ENCODE measurements around the gene STX18.

STX18 gene

GRCh38 chr4:4406455-4407298 lies 135.2 kb downstream of the STX18 start:
- no peak for DNase-seq (ENCODE audit: low read depth, low spot score)

DNA sequence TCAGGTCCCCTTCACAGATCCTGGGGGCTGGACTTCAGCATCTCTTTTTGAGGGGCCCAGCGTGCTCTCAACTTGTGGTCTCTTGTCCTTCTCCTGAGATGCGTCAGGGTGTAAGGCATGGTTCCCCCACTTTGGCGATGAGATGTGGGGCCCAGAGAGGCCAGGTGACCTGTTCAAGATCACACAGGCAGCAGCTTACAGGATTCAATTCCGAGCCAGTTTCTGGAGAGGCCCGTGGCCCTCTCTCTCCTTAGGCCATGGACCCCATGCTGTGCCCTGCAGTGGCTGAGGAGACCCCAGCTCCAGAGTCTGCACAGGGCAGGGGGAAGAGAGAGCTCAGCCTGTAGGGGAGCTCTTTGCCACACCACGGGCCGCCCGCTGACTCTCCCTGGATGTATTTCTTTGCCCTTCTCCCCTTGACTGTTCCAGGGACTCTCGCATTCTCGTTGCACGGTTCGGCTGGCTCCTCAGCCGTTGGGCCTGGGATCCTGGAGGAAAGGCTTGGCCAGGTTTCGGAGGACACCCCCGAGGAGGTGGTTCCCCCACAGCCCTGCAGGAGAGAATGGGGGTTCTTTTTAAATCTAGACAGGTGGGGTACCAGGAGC lies 136.4 kb downstream of the STX18 start:
- no peak for DNase-seq (ENCODE audit: low read depth, low spot score)

- DNase-seq (ENCODE audit: low read depth, low spot score), result no peak
Observed at GRCh38 chr4:4402966-4403365, 138.9 kb downstream of the STX18 start.

GRCh38 chr4:4401036-4401435 lies 140.8 kb downstream of the STX18 start:
- DNase-seq (ENCODE audit: low read depth, low spot score), result no peak

GRCh38 chr4:4398430-4398829 lies 143.4 kb downstream of the STX18 start:
- no peak for DNase-seq (ENCODE audit: low read depth, low spot score)

GRCh38 chr4:4397441-4397819 lies 144.4 kb downstream of the STX18 start:
- DNase-seq (ENCODE audit: low read depth, low spot score), result no peak

DNA sequence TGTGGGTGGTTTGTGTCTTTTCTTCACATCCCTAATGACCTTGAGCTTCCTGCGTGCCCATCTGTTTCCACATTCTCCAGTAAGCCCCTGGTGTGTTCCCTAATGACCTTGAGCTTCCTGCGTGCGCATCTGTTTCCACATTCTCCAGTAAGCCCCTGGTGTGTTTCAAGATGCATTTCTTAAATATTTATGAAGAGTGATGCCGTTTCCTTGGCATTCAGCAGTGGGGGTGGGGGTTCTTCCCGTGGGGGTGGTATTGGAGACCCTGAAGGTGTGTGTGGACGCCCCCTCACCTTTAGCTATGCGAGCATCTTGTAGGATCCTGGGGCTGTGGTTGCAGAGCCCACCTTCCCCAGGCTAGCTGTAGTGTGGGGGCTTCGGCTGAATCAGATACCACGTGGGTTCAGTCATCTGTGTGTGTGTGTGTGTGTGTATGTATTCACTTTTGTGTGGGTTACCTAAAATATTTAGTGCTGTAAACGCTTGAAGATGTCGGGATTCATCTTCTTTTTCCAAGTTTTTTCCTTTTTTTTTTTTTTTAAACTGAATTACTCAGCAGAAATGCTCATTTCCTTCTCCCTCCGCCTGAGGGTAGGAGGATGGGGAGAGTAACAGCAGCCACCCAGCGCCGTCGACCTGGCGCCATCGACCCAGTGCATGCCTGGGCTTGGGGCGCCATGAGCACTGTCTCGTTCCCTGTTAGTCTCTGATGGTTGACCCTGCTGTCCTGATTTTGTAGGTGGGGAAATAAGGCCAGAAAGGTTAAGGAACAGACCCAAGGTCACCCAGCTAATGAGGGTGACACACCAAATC lies 145.0 kb downstream of the STX18 start:
- DNase-seq (ENCODE audit: low read depth, low spot score), result no peak

DNA sequence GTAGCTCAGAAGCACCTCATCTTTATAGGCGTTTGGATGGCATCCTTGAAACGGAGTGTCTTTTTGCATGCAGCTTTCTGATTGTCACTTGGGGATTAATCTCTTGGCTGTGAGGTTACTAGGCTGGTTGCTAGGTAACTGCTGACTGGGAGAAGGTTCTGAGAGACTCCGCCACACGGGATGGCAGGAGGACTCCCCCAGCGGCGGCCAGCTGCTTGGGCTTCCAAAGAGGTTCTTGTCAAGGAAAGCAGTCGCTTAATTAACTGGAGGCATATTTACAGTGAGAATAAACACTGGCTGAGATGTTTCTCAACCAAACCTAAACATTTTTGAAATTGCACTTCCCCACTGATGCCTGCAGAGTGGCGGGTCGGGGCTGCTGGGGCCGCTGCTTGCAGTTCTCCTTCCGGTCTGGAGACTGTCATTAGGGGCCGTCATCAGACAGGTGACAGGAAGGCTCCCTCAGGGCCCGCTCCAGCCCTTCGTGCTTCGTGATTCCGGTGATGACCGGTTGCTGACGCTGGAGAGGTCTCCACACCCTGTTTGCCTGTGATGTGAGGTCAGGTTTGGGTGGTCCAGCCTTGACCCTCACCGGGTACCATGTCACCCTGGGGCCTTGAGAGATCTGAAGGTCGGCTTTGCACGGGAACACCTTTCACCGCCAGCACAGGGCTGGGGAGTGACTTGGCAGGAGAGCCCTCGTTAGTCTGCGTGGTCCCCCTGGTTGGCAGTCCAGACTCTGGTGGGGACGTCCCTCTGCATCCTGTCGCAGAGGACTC lies 145.8 kb downstream of the STX18 start:
- DNase-seq (ENCODE audit: low read depth, low spot score), result no peak

DNA sequence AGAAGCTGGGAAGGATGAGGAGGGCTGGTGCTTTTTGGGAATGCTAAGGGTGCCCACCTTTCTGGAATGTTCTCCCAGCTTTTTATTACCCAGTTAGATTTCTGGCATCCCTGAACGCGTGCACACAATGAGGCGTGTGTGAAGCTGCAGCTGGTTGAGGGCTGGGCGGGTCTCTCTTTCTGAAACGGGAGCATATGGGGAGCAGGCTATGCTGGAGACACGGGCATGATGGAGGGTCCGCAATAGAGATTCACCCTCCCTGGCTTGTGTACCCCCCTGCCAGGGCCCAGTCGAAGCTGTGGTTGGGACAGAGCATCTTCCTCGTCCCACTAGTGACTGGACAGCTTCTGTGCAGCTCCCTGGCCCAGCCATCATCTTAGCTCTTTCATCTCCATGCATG lies 146.5 kb downstream of the STX18 start:
- no peak for DNase-seq (ENCODE audit: low read depth, low spot score)

DNA sequence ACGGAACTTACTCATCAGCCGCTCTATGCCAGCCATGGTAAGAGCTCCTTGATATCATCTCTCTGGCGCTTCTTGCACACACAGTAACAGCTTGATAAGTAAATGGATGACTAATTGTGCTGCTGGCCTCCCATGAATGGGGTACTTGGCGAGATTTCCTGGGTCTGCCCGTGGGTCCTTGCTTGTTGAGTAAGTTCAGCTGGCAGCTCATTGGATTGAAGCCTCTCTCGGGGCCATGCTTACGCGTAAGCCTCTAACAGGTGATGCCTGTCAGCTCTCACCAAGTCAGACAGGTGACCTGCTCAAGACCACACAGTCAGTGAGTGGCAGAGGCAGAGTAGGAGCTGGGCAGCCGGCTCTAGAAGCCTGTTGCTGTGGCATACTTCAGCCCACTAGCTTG lies 147.2 kb downstream of the STX18 start:
- no peak for DNase-seq (ENCODE audit: low read depth, low spot score)

DNA sequence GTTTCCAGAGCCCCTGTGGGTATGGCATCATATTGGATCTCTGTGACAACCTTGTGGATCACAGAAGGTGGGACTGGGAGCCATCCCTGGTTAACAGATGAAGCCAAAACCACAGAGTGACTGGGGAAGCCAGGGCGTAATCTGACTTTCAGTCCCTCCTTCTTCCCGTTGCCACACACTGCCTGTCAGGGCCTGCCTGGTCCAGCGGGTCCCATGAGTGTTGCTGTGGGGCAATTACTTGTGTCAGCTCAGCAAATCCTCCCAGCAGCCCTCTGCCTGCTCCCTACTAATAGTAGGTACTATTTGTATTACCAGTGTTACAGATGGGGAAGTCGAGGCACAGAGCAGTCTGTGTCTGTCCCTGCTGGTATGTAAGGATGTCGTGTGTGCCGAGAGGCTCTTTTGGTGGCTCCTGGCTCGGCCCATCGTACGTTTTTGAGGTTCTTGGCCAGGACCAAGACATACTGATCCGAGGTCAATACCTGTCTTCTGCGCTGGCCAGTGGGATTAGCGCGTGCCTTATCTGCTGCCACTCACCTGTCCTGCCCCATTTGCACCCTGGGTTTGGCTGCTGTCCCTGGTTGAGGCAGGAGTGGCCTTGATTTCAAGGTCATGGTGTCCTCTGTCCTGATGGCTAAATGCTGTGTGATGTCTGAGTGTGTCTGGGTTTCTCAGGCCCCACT lies 149.2 kb downstream of the STX18 start:
- DNase-seq (ENCODE audit: low read depth, low spot score), result no peak

- no peak for DNase-seq (ENCODE audit: low read depth, low spot score)
Observed at GRCh38 chr4:4391866-4392265, 150.0 kb downstream of the STX18 start.

DNA sequence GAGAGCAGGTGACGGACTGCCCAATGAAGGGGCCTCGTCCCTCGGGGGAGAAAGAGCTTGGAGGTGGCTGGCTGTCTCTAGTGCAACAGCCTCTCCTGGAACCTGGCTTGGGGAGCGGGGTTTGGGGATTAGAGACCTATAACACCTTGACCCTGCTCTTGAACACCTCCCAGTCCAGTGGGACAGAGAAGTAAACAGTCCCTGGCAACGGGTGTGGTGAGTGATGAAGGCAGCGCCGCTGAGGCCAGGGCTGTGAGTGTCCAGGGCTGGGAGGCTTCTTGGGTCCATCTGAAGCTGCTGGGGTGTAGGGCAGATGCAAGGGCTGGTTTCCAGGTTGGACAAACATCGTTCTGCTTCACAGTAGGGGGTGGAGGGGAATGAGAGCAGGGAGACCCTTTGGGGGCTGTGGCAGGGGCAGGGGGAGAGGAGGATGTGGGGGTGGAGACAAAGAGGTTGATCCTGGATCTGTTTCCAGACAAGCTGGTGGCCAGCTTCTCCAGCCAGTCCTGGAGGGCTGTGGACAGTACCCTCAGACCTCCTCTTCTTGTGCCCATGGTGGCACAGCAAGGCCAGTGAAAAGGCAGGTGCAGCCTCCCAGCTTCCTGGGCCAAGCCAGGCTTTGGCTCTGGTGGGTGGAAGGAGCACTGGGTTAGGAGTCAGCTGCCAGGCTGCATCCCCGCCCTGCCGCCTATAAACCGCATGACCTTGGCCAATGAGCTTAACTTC lies 151.2 kb downstream of the STX18 start:
- no peak for DNase-seq (ENCODE audit: low read depth, low spot score)

DNA sequence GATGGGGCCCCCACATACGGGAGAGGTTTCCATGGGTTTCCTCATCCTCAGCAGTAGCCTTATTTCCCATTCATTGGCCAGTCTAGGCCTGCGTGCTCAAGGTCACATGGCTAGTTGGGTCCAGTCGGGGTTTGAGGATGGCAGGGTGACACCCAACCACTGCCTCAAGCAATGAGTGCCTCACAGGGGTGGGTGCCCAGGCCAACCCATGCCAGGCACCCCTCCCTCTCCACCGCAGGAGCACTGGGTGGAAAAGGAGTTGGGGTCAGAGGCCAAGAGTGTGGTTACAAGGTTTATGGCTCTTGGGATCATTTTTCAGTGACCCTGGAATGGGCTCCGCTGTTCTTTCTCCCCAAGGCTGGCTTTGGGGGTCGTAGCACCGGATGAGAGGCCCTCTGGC lies 151.8 kb downstream of the STX18 start:
- no peak for DNase-seq (ENCODE audit: low read depth, low spot score)

- DNase-seq (ENCODE audit: low read depth, low spot score), result no peak
Observed at GRCh38 chr4:4388836-4389575, 152.8 kb downstream of the STX18 start.

DNA sequence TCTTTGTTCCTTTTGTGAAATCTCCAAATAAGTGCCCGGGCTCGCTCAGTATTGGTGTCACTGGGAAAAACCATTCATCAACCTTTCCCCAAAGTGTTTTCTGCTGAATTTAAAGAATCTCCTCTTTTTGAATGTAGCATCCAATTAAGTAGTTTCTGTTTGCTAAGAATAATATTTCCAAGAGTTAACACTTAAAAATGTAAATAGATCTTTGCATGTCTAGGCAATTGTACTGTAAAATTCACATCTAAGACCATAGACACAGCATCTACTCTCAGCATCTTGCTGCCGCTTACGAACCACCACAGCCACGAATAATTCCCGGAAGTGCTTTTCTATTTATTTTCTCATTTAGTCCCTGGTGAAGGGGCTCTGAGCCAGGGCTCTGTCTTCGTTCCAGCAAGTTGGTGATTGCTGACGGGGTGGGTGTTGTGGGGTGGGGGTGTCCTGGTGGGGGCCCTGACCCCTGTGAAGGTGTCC lies 153.5 kb downstream of the STX18 start:
- DNase-seq (ENCODE audit: low read depth, low spot score), result no peak

- no peak for DNase-seq (ENCODE audit: low read depth, low spot score)
Observed at GRCh38 chr4:4387531-4388310, 154.1 kb downstream of the STX18 start.

DNA sequence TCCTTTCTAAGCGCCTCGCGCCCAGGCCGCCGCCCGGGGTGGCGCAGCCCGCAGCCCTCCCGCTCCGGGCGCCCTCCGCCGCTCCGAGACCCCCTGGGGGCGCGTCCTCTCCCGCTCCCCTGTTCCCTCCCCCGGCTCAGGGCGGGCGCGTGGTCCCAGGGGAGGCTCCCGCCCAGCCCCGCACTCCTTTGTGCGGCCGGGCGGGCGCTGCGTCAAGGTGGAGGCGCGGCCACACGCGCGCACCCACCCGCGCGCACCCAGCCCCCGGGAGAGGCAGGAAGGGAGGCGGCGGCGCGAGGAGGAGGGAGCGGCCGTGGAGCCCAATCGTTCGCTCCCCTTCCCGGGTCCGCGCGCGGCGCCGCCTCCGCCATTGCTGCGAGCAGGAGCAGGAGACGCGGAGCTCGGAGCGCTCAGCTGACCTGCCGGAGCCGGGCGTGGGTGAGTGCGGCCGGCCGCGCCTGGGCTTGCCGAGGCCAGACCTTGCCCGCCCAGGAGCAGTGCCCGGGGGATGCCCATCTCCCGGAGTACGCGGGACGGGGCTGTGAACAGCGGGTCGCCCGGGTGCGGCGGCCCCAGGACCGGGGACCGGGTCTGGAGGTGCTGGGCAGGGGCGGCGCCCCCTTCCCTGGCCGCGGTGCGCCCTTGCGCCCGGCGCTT lies 155.0 kb downstream of the STX18 start, which contains the start of gene NSG1:
Gene NSG1 (plus strand): TSS at position 367 of the 657 bp plus-strand sequence. CDS start 528 bp downstream, outside the sequence.
- DNase-seq (ENCODE audit: low read depth, low spot score), result no peak

Data from activated naive CD8-positive, alpha-beta T cell treated with anti-CD3 and anti-CD28 coated beads, Interleukin-2, amount 50 U/mL, for 16 hours (primary cell).